ENCODE measurements around the gene ATP5ME. TPM values are rescaled to one million over a fixed set of nuclear protein-coding genes. Genes with fewer than 3 reads are reported as not detected.

The ATP5ME gene
- total RNA-seq, 2 donors from 2014 or later, result 20.2 to 37.9 TPM

- ATAC-seq (no peak), DNase-seq (no peak)
- no peak overlapping the region for H3K4me3 ChIP-seq
- 79 to 87% methylated on average over 7 to 8 of the region's 9 CpGs for WGBS, 2 donors
- H3K9me3 ChIP-seq, result no peaks in the 10 kb centered on the region
- no peaks in the 10 kb centered on the region for H3K27me3 ChIP-seq
- no peaks in the 10 kb centered on the region for H3K36me3 ChIP-seq (replicated peaks in 1 of 2; ENCODE audit: insufficient read depth in 1 of 2, low read depth in 2 of 2)
- no peak for TF ChIP-seq POLR2A (IDR thresholded peaks at IDR 0.05)
- TF ChIP-seq CTCF (IDR thresholded peaks at IDR 0.05), result no peak
- peaks cover 47% of the 10 kb centered on the region for H3K4me1 ChIP-seq
- intact Hi-C loops (cut with DNase I), result no loop called here
- no peak overlapping the region for H3K27ac ChIP-seq
These were observed 6.0 kb upstream of the ATP5ME start for GRCh38 chr4:680091-680490.

GRCh38 chr4:679629-680028 is 5.6 kb upstream of the ATP5ME start:
- TF ChIP-seq CTCF (IDR thresholded peaks at IDR 0.05) (no peak), POLR2A (IDR thresholded peaks at IDR 0.05) (no peak)
- Histone ChIP-seq H3K36me3 (replicated peaks in 1 of 2; ENCODE audit: insufficient read depth in 1 of 2, low read depth in 2 of 2) (no peaks in the 10 kb centered on the region), H3K27ac (no peak overlapping the region), H3K4me1 (peaks cover 50% of the 10 kb centered on the region), H3K27me3 (no peaks in the 10 kb centered on the region), H3K9me3 (no peaks in the 10 kb centered on the region), H3K4me3 (no peak overlapping the region)
- 77% methylated on average over 11 of the region's 11 CpGs; no CpG with 5 or more reads in 1 of the 2 donors for WGBS, 2 donors
- DNase-seq (no peak), ATAC-seq (no peak)
- intact Hi-C loops (cut with DNase I), result no loop called here

GRCh38 chr4:679104-679481 is 5.0 kb upstream of the ATP5ME start:
- no peak for TF ChIP-seq POLR2A (IDR thresholded peaks at IDR 0.05)
- TF ChIP-seq CTCF (IDR thresholded peaks at IDR 0.05), result no peak
- no peak for ATAC-seq
- DNase-seq, result no peak
- 76 to 92% methylated on average over 4 to 13 of the region's 13 CpGs for WGBS, 2 donors
- intact Hi-C loops (cut with DNase I), result no loop called here
- Histone ChIP-seq H3K4me1 (peaks cover 50% of the 10 kb centered on the region), H3K36me3 (replicated peaks in 1 of 2; ENCODE audit: insufficient read depth in 1 of 2, low read depth in 2 of 2) (no peaks in the 10 kb centered on the region), H3K27ac (no peak overlapping the region), H3K9me3 (no peaks in the 10 kb centered on the region), H3K27me3 (no peaks in the 10 kb centered on the region), H3K4me3 (no peak overlapping the region)

GRCh38 chr4:678331-679103 is 4.4 kb upstream of the ATP5ME start:
- TF ChIP-seq POLR2A (IDR thresholded peaks at IDR 0.05), result no peak
- no peak for TF ChIP-seq CTCF (IDR thresholded peaks at IDR 0.05)
- H3K27ac ChIP-seq, result no peak overlapping the region
- H3K4me1 ChIP-seq, result peaks cover 52% of the 10 kb centered on the region
- H3K27me3 ChIP-seq, result no peaks in the 10 kb centered on the region
- no peak overlapping the region for H3K4me3 ChIP-seq
- no peaks in the 10 kb centered on the region for H3K36me3 ChIP-seq (replicated peaks in 1 of 2; ENCODE audit: insufficient read depth in 1 of 2, low read depth in 2 of 2)
- 33 to 57% methylated on average over 1 to 13 of the region's 14 CpGs for WGBS, 2 donors
- DNase-seq (no peak), ATAC-seq (no peak)
- intact Hi-C loops (cut with DNase I), result no loop called here
- H3K9me3 ChIP-seq, result no peaks in the 10 kb centered on the region

All from body of pancreas (tissue), 4 donors.